ENCODE results near the gene OPA1.

- TF ChIP-seq CTCF (IDR thresholded peaks at IDR 0.05) (no peak), POLR2A (IDR thresholded peaks at IDR 0.05) (no peak)
These were observed 33.9 kb upstream of the OPA1 start for GRCh38 chr3:193559100-193559499.

All from esophagus squamous epithelium (tissue), 4 donors.